22Rv1 (cell line): ENCODE results near the gene TRPV3.

Experiments used
- ZFX ChIP-seq: fragments of 450-650 bp; IDR thresholded peaks from 2 replicates; pipeline ENCODE4 v1.6.1; 2017; ENCODE audit warnings: antibody characterized with exemption, borderline replicate concordance
- TF ChIP-seq, protein P1 (sequence below): fragments of 450-650 bp; IDR thresholded peaks from 2 replicates; pipeline ENCODE4 v1.5.1; 2017; ENCODE audit warnings: mild to moderate bottlenecking

DNA sequence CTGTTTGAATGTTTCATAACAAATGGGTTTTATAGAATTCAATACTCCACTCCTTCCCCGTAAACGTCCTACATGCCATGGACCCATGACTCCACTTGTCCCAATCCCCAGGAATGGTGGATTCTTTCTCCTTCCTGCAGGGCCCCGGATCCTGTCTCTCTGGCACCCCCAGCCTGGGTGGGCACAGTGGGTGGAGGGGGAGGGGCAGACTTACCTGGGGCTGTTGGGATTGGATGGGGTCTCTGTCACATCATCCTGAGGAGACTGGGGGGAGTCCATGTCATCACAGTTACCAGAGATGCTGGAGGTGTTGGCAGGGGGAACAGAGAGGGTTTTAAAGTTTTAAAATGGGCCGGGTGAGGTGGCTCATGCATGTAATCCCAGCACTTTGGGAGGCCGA, 13.2 kb downstream of the TRPV3 start:
- TF ChIP-seq, protein P1, sequence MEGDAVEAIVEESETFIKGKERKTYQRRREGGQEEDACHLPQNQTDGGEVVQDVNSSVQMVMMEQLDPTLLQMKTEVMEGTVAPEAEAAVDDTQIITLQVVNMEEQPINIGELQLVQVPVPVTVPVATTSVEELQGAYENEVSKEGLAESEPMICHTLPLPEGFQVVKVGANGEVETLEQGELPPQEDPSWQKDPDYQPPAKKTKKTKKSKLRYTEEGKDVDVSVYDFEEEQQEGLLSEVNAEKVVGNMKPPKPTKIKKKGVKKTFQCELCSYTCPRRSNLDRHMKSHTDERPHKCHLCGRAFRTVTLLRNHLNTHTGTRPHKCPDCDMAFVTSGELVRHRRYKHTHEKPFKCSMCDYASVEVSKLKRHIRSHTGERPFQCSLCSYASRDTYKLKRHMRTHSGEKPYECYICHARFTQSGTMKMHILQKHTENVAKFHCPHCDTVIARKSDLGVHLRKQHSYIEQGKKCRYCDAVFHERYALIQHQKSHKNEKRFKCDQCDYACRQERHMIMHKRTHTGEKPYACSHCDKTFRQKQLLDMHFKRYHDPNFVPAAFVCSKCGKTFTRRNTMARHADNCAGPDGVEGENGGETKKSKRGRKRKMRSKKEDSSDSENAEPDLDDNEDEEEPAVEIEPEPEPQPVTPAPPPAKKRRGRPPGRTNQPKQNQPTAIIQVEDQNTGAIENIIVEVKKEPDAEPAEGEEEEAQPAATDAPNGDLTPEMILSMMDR = no peak
- no peak for TF ChIP-seq ZFX
